Measurements from ENCODE around the gene VIT.

Gene VIT

GRCh38 chr2:36729067-36729466 lies 32.6 kb downstream of the VIT start:
- no peak overlapping the region for H3K27ac ChIP-seq (ENCODE audit: insufficient read depth in 1 of 2, low read depth in 1 of 2, low read length in 2 of 2, poor library complexity in 1 of 2, severe bottlenecking in 2 of 2)
- CTCF ChIA-PET, result interaction anchor here (1.6 kb wide), 1 partner anchor 65 kb away, joined by 3 read pairs; no protein-coding TSS in a partner anchor
- H3K9me3 ChIP-seq (ENCODE audit: control extremely low read depth in 1 of 5, control insufficient read depth in 4 of 5, insufficient read depth in 2 of 5, low read depth in 1 of 5, low read length in 4 of 5), result peaks cover 0 to 6% (median 2%) of the 10 kb centered on the region in 5 experiments
- no peaks in the 10 kb centered on the region for H3K4me1 ChIP-seq (ENCODE audit: control extremely low read depth in 1 of 4, control insufficient read depth in 4 of 4, insufficient read depth in 4 of 4, low read length in 3 of 4)
- WGBS (ENCODE audit: insufficient coverage), result no CpG with 5 or more reads among the region's 4 CpGs
- no peaks in the 10 kb centered on the region for H3K36me3 ChIP-seq (ENCODE audit: control insufficient read depth in 4 of 4, insufficient read depth in 4 of 4, low read length in 3 of 4)
- H3K4me3 ChIP-seq (ENCODE audit: control insufficient read depth in 1 of 7, extremely low read depth in 1 of 7, insufficient read depth in 4 of 7, low read depth in 2 of 7, low read length in 6 of 7), result no peak overlapping the region
- POLR2A ChIA-PET, result no interaction called here
- H3K27me3 ChIP-seq (replicated peaks in 2 of 5; ENCODE audit: control insufficient read depth in 4 of 5, insufficient read depth in 5 of 5, low read length in 4 of 5), result no peaks in the 10 kb centered on the region
- no peak for DNase-seq

GRCh38 chr2:36731941-36732672 lies 35.6 kb downstream of the VIT start:
- H3K9me3 ChIP-seq (ENCODE audit: control extremely low read depth in 1 of 5, control insufficient read depth in 4 of 5, insufficient read depth in 2 of 5, low read depth in 1 of 5, low read length in 4 of 5), result peaks cover 0 to 6% (median 2%) of the 10 kb centered on the region in 5 experiments
- ChIA-PET CTCF (no interaction called here), POLR2A (no interaction called here)
- H3K36me3 ChIP-seq (ENCODE audit: control insufficient read depth in 4 of 4, insufficient read depth in 4 of 4, low read length in 3 of 4), result no peaks in the 10 kb centered on the region
- 100% methylated on average over 1 of the region's 5 CpGs for WGBS (ENCODE audit: insufficient coverage)
- no peak for DNase-seq
- no peak overlapping the region for H3K27ac ChIP-seq (ENCODE audit: insufficient read depth in 1 of 2, low read depth in 1 of 2, low read length in 2 of 2, poor library complexity in 1 of 2, severe bottlenecking in 2 of 2)
- no peaks in the 10 kb centered on the region for H3K4me1 ChIP-seq (ENCODE audit: control extremely low read depth in 1 of 4, control insufficient read depth in 4 of 4, insufficient read depth in 4 of 4, low read length in 3 of 4)
- H3K27me3 ChIP-seq (replicated peaks in 2 of 5; ENCODE audit: control insufficient read depth in 4 of 5, insufficient read depth in 5 of 5, low read length in 4 of 5), result no peaks in the 10 kb centered on the region
- no peak overlapping the region for H3K4me3 ChIP-seq (ENCODE audit: control insufficient read depth in 1 of 7, extremely low read depth in 1 of 7, insufficient read depth in 4 of 7, low read depth in 2 of 7, low read length in 6 of 7)

- POLR2A ChIA-PET, result no interaction called here
Observed at GRCh38 chr2:36732673-36733036, 36.1 kb downstream of the VIT start.

GRCh38 chr2:36733215-36733614 lies 36.7 kb downstream of the VIT start:
- no peak overlapping the region for H3K27ac ChIP-seq (ENCODE audit: insufficient read depth in 1 of 2, low read depth in 1 of 2, low read length in 2 of 2, poor library complexity in 1 of 2, severe bottlenecking in 2 of 2)
- H3K36me3 ChIP-seq (ENCODE audit: control insufficient read depth in 4 of 4, insufficient read depth in 4 of 4, low read length in 3 of 4), result no peaks in the 10 kb centered on the region
- H3K4me1 ChIP-seq (ENCODE audit: control extremely low read depth in 1 of 4, control insufficient read depth in 4 of 4, insufficient read depth in 4 of 4, low read length in 3 of 4), result no peaks in the 10 kb centered on the region
- H3K9me3 ChIP-seq (ENCODE audit: control extremely low read depth in 1 of 5, control insufficient read depth in 4 of 5, insufficient read depth in 2 of 5, low read depth in 1 of 5, low read length in 4 of 5), result peaks cover 0 to 6% (median 2%) of the 10 kb centered on the region in 5 experiments
- H3K4me3 ChIP-seq (ENCODE audit: control insufficient read depth in 1 of 7, extremely low read depth in 1 of 7, insufficient read depth in 4 of 7, low read depth in 2 of 7, low read length in 6 of 7), result no peak overlapping the region
- 76% methylated on average over 2 of the region's 3 CpGs for WGBS (ENCODE audit: insufficient coverage)
- no peak for DNase-seq
- ChIA-PET CTCF (no interaction called here), POLR2A (no interaction called here)
- no peaks in the 10 kb centered on the region for H3K27me3 ChIP-seq (replicated peaks in 2 of 5; ENCODE audit: control insufficient read depth in 4 of 5, insufficient read depth in 5 of 5, low read length in 4 of 5)

More at GRCh38 chr2:36732673-36733036, 36.1 kb downstream of the VIT start:
- CTCF ChIA-PET, result no interaction called here
- Histone ChIP-seq H3K9me3 (ENCODE audit: control extremely low read depth in 1 of 5, control insufficient read depth in 4 of 5, insufficient read depth in 2 of 5, low read depth in 1 of 5, low read length in 4 of 5) (peaks cover 0 to 6% (median 2%) of the 10 kb centered on the region in 5 experiments), H3K27ac (ENCODE audit: insufficient read depth in 1 of 2, low read depth in 1 of 2, low read length in 2 of 2, poor library complexity in 1 of 2, severe bottlenecking in 2 of 2) (no peak overlapping the region), H3K27me3 (replicated peaks in 2 of 5; ENCODE audit: control insufficient read depth in 4 of 5, insufficient read depth in 5 of 5, low read length in 4 of 5) (no peaks in the 10 kb centered on the region), H3K36me3 (ENCODE audit: control insufficient read depth in 4 of 4, insufficient read depth in 4 of 4, low read length in 3 of 4) (no peaks in the 10 kb centered on the region), H3K4me3 (ENCODE audit: control insufficient read depth in 1 of 7, extremely low read depth in 1 of 7, insufficient read depth in 4 of 7, low read depth in 2 of 7, low read length in 6 of 7) (no peak overlapping the region), H3K4me1 (ENCODE audit: control extremely low read depth in 1 of 4, control insufficient read depth in 4 of 4, insufficient read depth in 4 of 4, low read length in 3 of 4) (no peaks in the 10 kb centered on the region)
- no peak for DNase-seq
- WGBS (ENCODE audit: insufficient coverage), result 95% methylated on average over 3 of the region's 3 CpGs

- Histone ChIP-seq H3K4me1 (ENCODE audit: control extremely low read depth in 1 of 4, control insufficient read depth in 4 of 4, insufficient read depth in 4 of 4, low read length in 3 of 4) (no peaks in the 10 kb centered on the region), H3K27ac (ENCODE audit: insufficient read depth in 1 of 2, low read depth in 1 of 2, low read length in 2 of 2, poor library complexity in 1 of 2, severe bottlenecking in 2 of 2) (no peak overlapping the region), H3K9me3 (ENCODE audit: control extremely low read depth in 1 of 5, control insufficient read depth in 4 of 5, insufficient read depth in 2 of 5, low read depth in 1 of 5, low read length in 4 of 5) (peaks cover 0 to 6% (median 2%) of the 10 kb centered on the region in 5 experiments), H3K4me3 (ENCODE audit: control insufficient read depth in 1 of 7, extremely low read depth in 1 of 7, insufficient read depth in 4 of 7, low read depth in 2 of 7, low read length in 6 of 7) (no peak overlapping the region), H3K36me3 (ENCODE audit: control insufficient read depth in 4 of 4, insufficient read depth in 4 of 4, low read length in 3 of 4) (no peaks in the 10 kb centered on the region), H3K27me3 (replicated peaks in 2 of 5; ENCODE audit: control insufficient read depth in 4 of 5, insufficient read depth in 5 of 5, low read length in 4 of 5) (no peaks in the 10 kb centered on the region)
- POLR2A ChIA-PET, result no interaction called here
- CTCF ChIA-PET, result no interaction called here
- WGBS (ENCODE audit: insufficient coverage), result no CpG with 5 or more reads among the region's 2 CpGs
- DNase-seq, result no peak
Observed at GRCh38 chr2:36734304-36734703, 37.8 kb downstream of the VIT start.

GRCh38 chr2:36737131-36737750 lies 40.7 kb downstream of the VIT start:
- no peak overlapping the region for H3K4me3 ChIP-seq (ENCODE audit: control insufficient read depth in 1 of 7, extremely low read depth in 1 of 7, insufficient read depth in 4 of 7, low read depth in 2 of 7, low read length in 6 of 7)
- no peaks in the 10 kb centered on the region for H3K36me3 ChIP-seq (ENCODE audit: control insufficient read depth in 4 of 4, insufficient read depth in 4 of 4, low read length in 3 of 4)
- no peak for DNase-seq
- H3K27ac ChIP-seq (ENCODE audit: insufficient read depth in 1 of 2, low read depth in 1 of 2, low read length in 2 of 2, poor library complexity in 1 of 2, severe bottlenecking in 2 of 2), result no peak overlapping the region
- ChIA-PET CTCF (no interaction called here), POLR2A (no interaction called here)
- H3K9me3 ChIP-seq (ENCODE audit: control extremely low read depth in 1 of 5, control insufficient read depth in 4 of 5, insufficient read depth in 2 of 5, low read depth in 1 of 5, low read length in 4 of 5), result no peaks in the 10 kb centered on the region
- peaks cover 11 to 19% (median 15%) of the 10 kb centered on the region in 4 experiments for H3K4me1 ChIP-seq (ENCODE audit: control extremely low read depth in 1 of 4, control insufficient read depth in 4 of 4, insufficient read depth in 4 of 4, low read length in 3 of 4)
- 100% methylated on average over 1 of the region's 4 CpGs for WGBS (ENCODE audit: insufficient coverage)
- peaks cover 0 to 2% (median 0%) of the 10 kb centered on the region in 5 experiments for H3K27me3 ChIP-seq (replicated peaks in 2 of 5; ENCODE audit: control insufficient read depth in 4 of 5, insufficient read depth in 5 of 5, low read length in 4 of 5)

- no peak overlapping the region for H3K27ac ChIP-seq (ENCODE audit: insufficient read depth in 1 of 2, low read depth in 1 of 2, low read length in 2 of 2, poor library complexity in 1 of 2, severe bottlenecking in 2 of 2)
- peaks cover 0 to 3% (median 0%) of the 10 kb centered on the region in 5 experiments for H3K27me3 ChIP-seq (replicated peaks in 2 of 5; ENCODE audit: control insufficient read depth in 4 of 5, insufficient read depth in 5 of 5, low read length in 4 of 5)
- peaks cover 0 to 5% (median 0%) of the 10 kb centered on the region in 5 experiments for H3K9me3 ChIP-seq (ENCODE audit: control extremely low read depth in 1 of 5, control insufficient read depth in 4 of 5, insufficient read depth in 2 of 5, low read depth in 1 of 5, low read length in 4 of 5)
- peaks cover 11 to 19% (median 15%) of the 10 kb centered on the region in 4 experiments for H3K4me1 ChIP-seq (ENCODE audit: control extremely low read depth in 1 of 4, control insufficient read depth in 4 of 4, insufficient read depth in 4 of 4, low read length in 3 of 4)
- ChIA-PET CTCF (interaction anchor here (1.3 kb wide), 1 partner anchor 14 kb away, joined by 3 read pairs; no protein-coding TSS in a partner anchor), POLR2A (no interaction called here)
- peak overlapping the region in 1 of 7 experiments; percentile 42 for H3K4me3 ChIP-seq (ENCODE audit: control insufficient read depth in 1 of 7, extremely low read depth in 1 of 7, insufficient read depth in 4 of 7, low read depth in 2 of 7, low read length in 6 of 7)
- WGBS (ENCODE audit: insufficient coverage), result 0% methylated on average over 3 of the region's 5 CpGs
- peak in 2 of 3 donors; percentile 17 to 44 for DNase-seq
- H3K36me3 ChIP-seq (ENCODE audit: control insufficient read depth in 4 of 4, insufficient read depth in 4 of 4, low read length in 3 of 4), result no peaks in the 10 kb centered on the region
Observed at GRCh38 chr2:36740061-36740460, 43.6 kb downstream of the VIT start.
